GM10248 (cell line): Measurements from ENCODE around the gene MYPOP.

ENCODE experiments used
- CTCF ChIA-PET: fragments of 300-600 bp; sonication (Branson Sonifier 250); formaldehyde crosslinking; extraction: SDS; loops from one replicate; lab custom pipeline; 2021; ENCODE audit warnings: antibody characterized with exemption; lab: Yijun Ruan, JAX
- POLR2A ChIA-PET: fragments of 350-650 bp; sonication (Branson Sonifier 250); formaldehyde crosslinking; extraction: SDS; loops from one replicate; lab custom pipeline; 2020; ENCODE audit warnings: antibody characterized with exemption; lab: Yijun Ruan, JAX
- DNase-seq: peaks from one replicate; pipeline ENCODE4 v3.0.0; 2012; ENCODE audit errors: extremely low spot score
- CTCF ChIP-seq: IDR thresholded peaks from 2 replicates; pipeline ENCODE4 v1.5.1; 2012; ENCODE audit warnings: mild to moderate bottlenecking, low read depth; ENCODE audit errors: extremely low read depth, missing control alignments, control extremely low read depth

MYPOP gene

GRCh38 chr19:45881082-45881908 lies 21.1 kb downstream of the MYPOP start:
- no peak for TF ChIP-seq CTCF
- ChIA-PET CTCF (interaction anchor here (0.7 to 8.7 kb wide), 8 partner anchors 9 to 164 kb away, joined by 3 to 152 read pairs (median 14); partner anchors contain the start of genes FOXA3, MYPOP, SIX5 and SYMPK), POLR2A (interaction anchor here (0.6 to 1.4 kb wide), 2 partner anchors 17 to 112 kb away, joined by 7 to 14 read pairs; partner anchors contain the start of gene FOXA3)
- no peak for DNase-seq

DNA sequence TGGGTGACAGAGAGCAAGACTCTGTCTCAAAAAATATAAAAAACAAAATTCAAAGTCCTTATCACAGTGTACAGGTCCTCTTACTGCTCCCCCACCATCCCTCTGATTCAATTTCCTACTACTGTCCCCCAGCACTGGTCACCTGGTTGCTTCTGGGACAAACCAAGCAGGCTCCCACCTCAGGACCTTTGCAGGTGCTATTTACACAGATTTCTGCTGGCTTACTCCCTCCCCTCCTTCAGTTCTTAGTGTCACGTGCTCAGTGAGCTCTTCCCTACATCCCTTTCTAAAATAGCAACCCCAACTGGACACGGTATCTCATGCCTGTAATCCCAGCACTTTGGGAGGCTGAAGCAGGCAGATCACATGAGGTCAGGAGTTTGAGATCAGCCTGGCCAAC lies 22.4 kb downstream of the MYPOP start:
- POLR2A ChIA-PET = no interaction called here
- no peak for TF ChIP-seq CTCF
- DNase-seq = no peak
- CTCF ChIA-PET = interaction anchor here (0.9 to 8.7 kb wide), 5 partner anchors 10 to 129 kb away, joined by 3 to 152 read pairs (median 3); partner anchors contain the start of genes FOXA3 and SYMPK

- ChIA-PET POLR2A (no interaction called here), CTCF (interaction anchor here (0.9 to 8.7 kb wide), 5 partner anchors 9 to 130 kb away, joined by 3 to 152 read pairs (median 3); partner anchors contain the start of genes FOXA3 and SYMPK)
- no peak for DNase-seq
- no peak for TF ChIP-seq CTCF
Observed at GRCh38 chr19:45879055-45879454, 23.4 kb downstream of the MYPOP start.

GRCh38 chr19:45878043-45878794 lies 24.2 kb downstream of the MYPOP start:
- CTCF ChIA-PET = interaction anchor here (1.3 to 8.7 kb wide), 3 partner anchors 14 to 62 kb away, joined by 4 to 152 read pairs (median 5); partner anchors contain the start of genes FOXA3 and SYMPK
- POLR2A ChIA-PET = no interaction called here
- no peak for DNase-seq
- no peak for TF ChIP-seq CTCF

DNA sequence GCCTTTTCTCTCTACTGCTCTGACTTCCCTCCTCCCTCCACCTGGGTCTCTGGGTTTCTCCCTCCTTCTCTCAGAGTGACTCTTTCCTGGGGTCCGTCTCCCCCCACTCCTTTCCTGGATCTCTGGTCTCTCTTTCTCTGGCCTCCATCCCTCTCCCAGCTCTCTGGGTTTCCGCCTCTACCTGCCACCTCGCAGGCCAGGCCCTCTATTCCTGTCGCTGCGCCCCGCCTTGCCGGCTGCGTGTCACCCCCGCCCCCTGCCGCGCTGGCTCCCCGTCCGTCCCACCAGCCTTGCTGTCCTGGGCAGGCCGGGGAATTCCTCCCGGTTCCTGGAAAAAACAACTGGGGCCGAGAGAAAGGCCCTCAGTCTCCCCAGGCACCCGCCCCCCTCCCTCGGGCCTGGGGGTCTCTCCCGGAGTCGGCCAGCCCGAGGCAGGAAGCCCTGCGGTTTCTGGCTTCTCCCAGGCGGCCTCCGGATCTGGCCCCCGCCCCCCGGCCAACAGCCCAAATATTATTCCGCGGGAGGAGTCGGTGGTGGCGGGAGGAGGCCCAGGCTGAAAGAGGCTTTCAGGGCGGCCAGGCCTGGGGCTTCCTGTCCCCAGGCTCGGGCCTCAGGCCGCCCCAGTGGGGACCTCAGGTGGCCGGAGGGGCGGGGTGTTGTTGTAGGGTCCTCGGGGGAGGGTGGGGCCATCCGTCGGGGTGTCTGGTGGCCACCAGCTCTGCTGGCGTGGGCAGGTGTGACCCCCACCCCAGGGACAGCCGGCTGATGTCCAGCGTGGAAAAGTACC lies 25.8 kb downstream of the MYPOP start:
- POLR2A ChIA-PET = no interaction called here
- CTCF ChIA-PET = interaction anchor here (1.3 to 3.1 kb wide), 2 partner anchors 12 kb away, joined by 4 to 13 read pairs; partner anchors contain the start of genes FOXA3 and SYMPK
- TF ChIP-seq CTCF = no peak
- DNase-seq = peak; percentile 75
